SK-N-MC (cell line): ENCODE measurements around the gene FBP2.

ENCODE experiments used
- EZH2 ChIP-seq: fragments of 200-600 bp; sonication (generic); IDR thresholded peaks from one replicate; pipeline ENCODE4 v1.6.1; 2017; ENCODE audit warnings: antibody characterized with exemption
- FOXP2 ChIP-seq: optimal IDR thresholded peaks from 2 replicates; pipeline ENCODE3; 2011; ENCODE audit warnings: mild to moderate bottlenecking, moderate library complexity; ENCODE audit not compliant: insufficient read depth; ENCODE audit errors: extremely low read length, control extremely low read depth
- POLR2AphosphoS5 ChIP-seq: IDR thresholded peaks from 2 replicates; pipeline ENCODE4 v1.6.1; 2012; ENCODE audit warnings: mild to moderate bottlenecking, low read depth, low read length, borderline replicate concordance

DNA sequence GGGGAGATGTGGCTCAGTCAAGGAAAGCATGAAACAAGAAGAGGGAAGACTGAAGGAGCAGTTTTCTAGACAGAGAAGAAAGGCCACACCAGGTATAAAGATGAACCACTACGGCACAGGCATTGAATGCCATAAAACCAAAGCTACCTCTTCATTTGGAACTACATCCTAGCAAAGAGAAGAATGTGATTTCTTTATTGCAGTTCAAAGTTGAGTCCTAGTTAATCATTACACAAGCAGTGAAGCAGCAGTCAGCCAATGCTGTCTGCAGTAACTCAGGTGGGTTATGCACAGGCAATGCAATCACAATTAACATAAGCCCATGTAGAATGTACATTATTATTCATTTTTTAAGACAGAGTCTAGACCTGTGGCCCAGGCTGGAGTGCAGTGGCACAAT, 60.5 kb downstream of the FBP2 start:
- TF ChIP-seq EZH2 (no peak), POLR2AphosphoS5 (no peak), FOXP2 (no peak)
